Prostate gland (tissue), 2 donors: ENCODE data around the gene CREB5. TPM values are rescaled to one million over a fixed set of nuclear protein-coding genes. Genes with fewer than 3 reads are reported as not detected.

ENCODE experiments used
- DNase-seq: peaks from one replicate; pipeline ENCODE4 v3.0.0-alpha.2; 2019; ENCODE audit warnings: low spot score
- H3K27ac ChIP-seq, 2 donors: fragments of 200-600 bp; sonication (generic); 2 replicates each; pipeline ENCODE4 v1.5.1; 2017 to 2019
- H3K27me3 ChIP-seq: fragments of 200-600 bp; sonication (generic); replicated peaks from 2 replicates; pipeline ENCODE4 v1.5.1; 2019; ENCODE audit not compliant: insufficient read depth
- H3K36me3 ChIP-seq, 2 donors: fragments of 200-600 bp; sonication (generic); 1 replicate in 1 of 2; 2 replicates in 1 of 2; pipeline versions ENCODE4 v1.5.1 to v1.8.1; 2017 to 2019
- H3K4me1 ChIP-seq: fragments of 200-600 bp; sonication (generic); replicated peaks from 2 replicates; pipeline ENCODE4 v1.5.1; 2019
- H3K4me3 ChIP-seq, 2 donors: fragments of 200-600 bp; sonication (generic); 2 replicates each; pipeline ENCODE4 v1.5.1; 2017 to 2019
- H3K9me3 ChIP-seq: fragments of 200-600 bp; sonication (generic); 2 replicates; pipeline ENCODE4 v1.5.1; 2017
- CTCF ChIP-seq, 4 experiments: fragments of 200-600 bp in 2 of 4; fragments of 450-650 bp in 2 of 4; sonication (generic) in 2 of 4; IDR thresholded peaks; 1 replicate in 3 of 4; 2 replicates in 1 of 4; pipeline ENCODE4 v1.5.1; 2016 to 2019; ENCODE audit warnings: antibody characterized with exemption in 4 of 4, mild to moderate bottlenecking in 2 of 4, moderate library complexity in 2 of 4
- POLR2A ChIP-seq: fragments of 450-650 bp; IDR thresholded peaks from one replicate; pipeline ENCODE4 v1.6.1; 2016; ENCODE audit warnings: antibody characterized with exemption, mild to moderate bottlenecking
- POLR2AphosphoS5 ChIP-seq: sonication (generic); formaldehyde crosslinking; IDR thresholded peaks from one replicate; pipeline ENCODE4 v1.6.1; 2017; ENCODE audit warnings: antibody characterized with exemption
- WGBS: methylation state at CpG from one replicate; pipeline ENCODE4 v1.1.5; 2018; 5-methylcytosine and 5-hydroxymethylcytosine counted together
- intact Hi-C: fragments of 100-400 bp; cut with DNase I; formaldehyde crosslinking; loops from one replicate; pipeline ENCODE4 v1.14.2; 2022
- total RNA-seq, 2 donors: library from RNA; depleted of rRNA; stranded (reverse); fragments of >200 nt; gene quantifications; one replicate each; pipeline ENCODE4 v1.1.0, GENCODE V29; 2016

The CREB5 gene
- total RNA-seq, 2 donors from 2014 or later: 0.46 to 3.4 TPM

GRCh38 chr7:28723336-28723735 lies 311.0 kb downstream of the CREB5 start:
- peaks cover 7% of the 10 kb centered on the region for H3K4me1 ChIP-seq
- TF ChIP-seq POLR2A: no peak
- TF ChIP-seq POLR2AphosphoS5: no peak
- TF ChIP-seq CTCF (IDR thresholded peaks at IDR 0.05): no peak
- DNase-seq: no peak
- no peak overlapping the region for H3K4me3 ChIP-seq
- intact Hi-C loops: no loop called here
- WGBS: 93% methylated on average over 9 of the region's 9 CpGs
- no peak overlapping the region for H3K27ac ChIP-seq
- no peaks in the 10 kb centered on the region for H3K36me3 ChIP-seq
- H3K27me3 ChIP-seq: no peaks in the 10 kb centered on the region
- H3K9me3 ChIP-seq: no peaks in the 10 kb centered on the region

DNA sequence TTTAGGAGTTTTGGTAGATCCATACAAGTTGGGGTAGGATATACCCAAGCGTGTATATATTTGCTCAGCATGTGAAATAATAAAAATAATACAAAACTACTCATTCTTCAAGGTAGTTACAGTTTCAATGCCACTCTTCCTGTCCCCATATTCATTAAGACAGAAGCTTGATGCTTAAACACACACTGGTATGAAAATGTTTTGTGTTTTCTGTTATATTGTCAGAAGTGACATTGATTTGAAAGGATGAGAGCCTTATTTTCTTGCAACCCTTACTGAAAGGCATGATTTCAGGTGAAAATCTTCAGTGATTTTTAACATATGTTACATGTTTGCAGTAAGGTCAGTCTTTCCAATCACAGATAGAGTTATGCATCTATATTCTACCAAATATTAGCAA lies 312.2 kb downstream of the CREB5 start:
- Histone ChIP-seq H3K9me3 (no peaks in the 10 kb centered on the region), H3K27ac (no peak overlapping the region), H3K4me1 (peaks cover 7% of the 10 kb centered on the region), H3K27me3 (no peaks in the 10 kb centered on the region), H3K4me3 (no peak overlapping the region), H3K36me3 (no peaks in the 10 kb centered on the region)
- TF ChIP-seq POLR2A (no peak), POLR2AphosphoS5 (no peak), CTCF (IDR thresholded peaks at IDR 0.05) (no peak)
- DNase-seq: no peak
- WGBS: 100% methylated on average over 1 of the region's 1 CpG
- intact Hi-C loops: no loop called here

DNA sequence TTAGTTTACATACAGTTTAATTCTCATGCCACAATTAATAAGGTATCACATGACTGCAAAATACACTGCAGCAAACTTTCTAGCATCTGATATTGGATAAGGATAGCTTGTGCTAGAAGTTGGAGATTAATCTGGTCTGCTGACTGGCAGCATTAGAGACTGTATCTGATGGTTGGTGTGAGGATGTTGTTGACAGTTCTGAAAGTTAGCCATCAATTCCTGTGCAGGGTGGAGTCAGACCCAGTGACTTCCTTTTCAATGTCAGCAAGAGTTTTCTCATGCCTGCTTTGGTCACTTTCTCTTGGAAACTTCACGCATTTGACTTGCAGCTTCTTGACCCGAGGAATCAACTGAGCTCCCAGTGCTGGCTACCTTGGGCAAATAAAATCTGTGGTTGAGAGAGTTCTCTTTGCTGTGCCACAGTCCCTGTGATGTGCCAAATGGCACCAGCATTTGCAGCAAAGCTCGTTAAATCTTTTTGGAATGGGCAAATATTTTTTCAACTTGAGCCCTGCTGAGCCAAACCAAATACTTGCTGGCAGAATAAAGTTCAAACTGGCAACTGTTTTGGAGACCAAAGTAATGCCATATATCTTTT lies 312.8 kb downstream of the CREB5 start:
- Histone ChIP-seq H3K27me3 (no peaks in the 10 kb centered on the region), H3K36me3 (no peaks in the 10 kb centered on the region), H3K4me1 (peaks cover 7% of the 10 kb centered on the region), H3K9me3 (no peaks in the 10 kb centered on the region), H3K4me3 (no peak overlapping the region), H3K27ac (no peak overlapping the region)
- WGBS: 10% methylated on average over 3 of the region's 3 CpGs
- intact Hi-C loops: no loop called here
- TF ChIP-seq POLR2A (no peak), POLR2AphosphoS5 (peak; percentile 50), CTCF (IDR thresholded peaks at IDR 0.05) (no peak)
- DNase-seq: peak; percentile 81

DNA sequence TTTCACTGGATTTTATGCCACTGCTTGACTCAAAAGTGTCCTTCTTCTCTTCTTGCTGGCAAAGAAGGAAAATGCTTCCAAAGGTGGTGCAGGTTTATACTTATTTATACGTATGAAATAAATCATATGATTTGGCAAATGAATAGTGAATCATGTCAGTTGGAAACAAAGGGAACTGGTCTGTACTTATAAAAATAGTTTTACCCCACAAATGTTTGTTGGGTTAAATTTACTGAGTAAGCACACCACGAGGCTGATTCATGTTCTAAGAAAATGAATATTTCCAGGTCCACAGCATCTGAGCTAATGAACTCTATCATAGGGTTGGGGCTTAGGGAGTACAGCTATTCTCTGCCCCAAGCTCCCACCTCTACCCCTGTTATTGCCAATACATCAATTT lies 313.6 kb downstream of the CREB5 start:
- Histone ChIP-seq H3K9me3 (no peaks in the 10 kb centered on the region), H3K36me3 (no peaks in the 10 kb centered on the region), H3K4me1 (peaks cover 7% of the 10 kb centered on the region), H3K4me3 (no peak overlapping the region), H3K27ac (no peak overlapping the region), H3K27me3 (no peaks in the 10 kb centered on the region)
- no peak for DNase-seq
- TF ChIP-seq CTCF (IDR thresholded peaks at IDR 0.05) (no peak), POLR2AphosphoS5 (peak; percentile 46), POLR2A (no peak)
- intact Hi-C loops: no loop called here
- 5% methylated on average over 2 of the region's 2 CpGs for WGBS

DNA sequence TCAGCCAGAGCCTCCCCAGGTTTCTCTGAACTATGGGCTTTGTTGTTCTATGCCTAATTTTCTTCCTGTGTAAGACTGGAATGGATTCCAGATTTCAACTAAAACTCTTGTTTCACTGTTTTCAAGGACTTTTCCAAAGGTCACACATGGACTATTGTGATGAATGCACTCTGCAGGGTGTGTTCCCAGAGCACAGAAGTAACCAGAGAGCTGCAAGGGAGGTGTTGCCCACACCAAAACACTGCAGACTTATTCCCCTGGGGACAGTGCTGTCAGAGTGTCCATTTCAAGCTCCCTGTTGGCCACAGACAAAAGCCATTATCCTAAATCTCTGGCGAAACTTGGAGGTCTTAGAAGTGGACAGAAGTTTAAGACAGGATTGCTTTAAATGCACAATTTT lies 314.2 kb downstream of the CREB5 start:
- Histone ChIP-seq H3K4me3 (no peak overlapping the region), H3K27me3 (no peaks in the 10 kb centered on the region), H3K4me1 (peaks cover 7% of the 10 kb centered on the region), H3K27ac (no peak overlapping the region), H3K36me3 (no peaks in the 10 kb centered on the region), H3K9me3 (no peaks in the 10 kb centered on the region)
- DNase-seq: no peak
- TF ChIP-seq POLR2A (no peak), CTCF (IDR thresholded peaks at IDR 0.05) (no peak), POLR2AphosphoS5 (no peak)
- intact Hi-C loops: no loop called here
- WGBS: 84% methylated on average over 1 of the region's 1 CpG
